Endodermal cell (in vitro differentiated cells): ENCODE measurements around the gene SMPD3. TPM values are rescaled to one million over a fixed set of nuclear protein-coding genes. Genes with fewer than 3 reads are reported as not detected.

ENCODE experiments used
- DNase-seq: peaks from one replicate; pipeline ENCODE4 v3.0.0-alpha.2; 2017
- H3K27ac ChIP-seq: 2 replicates; pipeline ENCODE4 v1.5.1; 2013; ENCODE audit warnings: mild to moderate bottlenecking, low read depth, low read length, moderate library complexity
- H3K27me3 ChIP-seq: 2 replicates; pipeline ENCODE4 v1.6.1; 2013; ENCODE audit warnings: mild to moderate bottlenecking, low read length, moderate library complexity; ENCODE audit not compliant: insufficient read depth, control insufficient read depth, poor library complexity, severe bottlenecking
- H3K36me3 ChIP-seq: 2 replicates; pipeline ENCODE4 v1.7.0; 2013; ENCODE audit warnings: mild to moderate bottlenecking, low read length, moderate library complexity; ENCODE audit not compliant: control insufficient read depth, insufficient read depth
- H3K4me1 ChIP-seq: one replicate; pipeline ENCODE4 v1.7.0; 2013; ENCODE audit warnings: low read length; ENCODE audit not compliant: control insufficient read depth, insufficient read depth
- H3K4me3 ChIP-seq: 2 replicates; pipeline ENCODE4 v1.5.1; 2013; ENCODE audit warnings: mild to moderate bottlenecking, low read length, moderate library complexity
- H3K9ac ChIP-seq: 2 replicates; pipeline ENCODE4 v1.6.1; 2013; ENCODE audit warnings: mild to moderate bottlenecking, low read length, moderate library complexity; ENCODE audit not compliant: poor library complexity, severe bottlenecking; ENCODE audit errors: extremely low read depth
- H3K9me3 ChIP-seq: 2 replicates; pipeline ENCODE4 v1.6.1; 2013; ENCODE audit warnings: mild to moderate bottlenecking, low read length, moderate library complexity; ENCODE audit not compliant: control insufficient read depth
- H3K27ac Mint-ChIP-seq: 2 replicates; pipeline ENCODE4 v1.8.0; 2020; ENCODE audit warnings: mixed read lengths
- H3K27me3 Mint-ChIP-seq: 2 replicates; pipeline ENCODE4 v1.8.0; 2021; ENCODE audit warnings: mild to moderate bottlenecking, mixed read lengths; ENCODE audit not compliant: insufficient read depth
- H3K36me3 Mint-ChIP-seq: 2 replicates; pipeline ENCODE4 v1.8.0; 2020; ENCODE audit warnings: low read depth, mixed read lengths
- H3K4me1 Mint-ChIP-seq: 2 replicates; pipeline ENCODE4 v1.8.0; 2020; ENCODE audit warnings: mixed read lengths
- H3K4me3 Mint-ChIP-seq: 2 replicates; pipeline ENCODE4 v1.8.0; 2020; ENCODE audit warnings: mild to moderate bottlenecking, moderate library complexity, mixed read lengths
- H3K9me3 Mint-ChIP-seq: 2 replicates; pipeline ENCODE4 v1.8.0; 2020; ENCODE audit warnings: mild to moderate bottlenecking, mixed read lengths
- CTCF ChIP-seq: fragments of 200-600 bp; sonication (generic); conservative IDR thresholded peaks from 2 replicates; pipeline ENCODE4 v1.5.0; 2021; ENCODE audit warnings: antibody characterized with exemption, mild to moderate bottlenecking
- WGBS, 2 experiments: methylation state at CpG; one replicate each; pipeline versions ENCODE4 v1.1.5 to v1.1.7; 2013; ENCODE audit warnings: missing lambda C conversion rate in 2 of 2, mixed read lengths in 1 of 2; ENCODE audit not compliant: insufficient coverage in 1 of 2, insufficient read length in 1 of 2; 5-methylcytosine and 5-hydroxymethylcytosine counted together
- total RNA-seq, 2 donors: library from RNA; stranded (reverse); fragmentation: NEBNext Ultra II Directional in 1 of 2; extraction: Animal tissue kit (Norgen Biotek cat#: 25700) in 1 of 2; gene quantifications; 2 replicates in 1 of 2; 3 replicates in 1 of 2; pipeline ENCODE4 v1.2.1, GENCODE V29; 2021

SMPD3 gene
- total RNA-seq, 2 donors from 2014 or later = 0.07 TPM; not detected in 1

GRCh38 chr16:68355447-68356248, 92.7 kb downstream of the SMPD3 start:
- H3K36me3 Mint-ChIP-seq = peaks cover 37% of the 10 kb centered on the region
- H3K4me1 ChIP-seq = peaks cover 4% of the 10 kb centered on the region
- no peaks in the 10 kb centered on the region for H3K9me3 ChIP-seq
- DNase-seq = peak; percentile 79
- no peaks in the 10 kb centered on the region for H3K27me3 Mint-ChIP-seq
- no peaks in the 10 kb centered on the region for H3K9me3 Mint-ChIP-seq
- WGBS, 2 experiments = 93 to 94% methylated on average over 19 to 28 of the region's 28 CpGs
- H3K4me1 Mint-ChIP-seq = no peaks in the 10 kb centered on the region
- H3K27ac ChIP-seq = no peak overlapping the region
- no peaks in the 10 kb centered on the region for H3K27me3 ChIP-seq
- no peak overlapping the region for H3K4me3 ChIP-seq
- no peak overlapping the region for H3K4me3 Mint-ChIP-seq
- no peak overlapping the region for H3K27ac Mint-ChIP-seq
- peaks cover 39% of the 10 kb centered on the region for H3K36me3 ChIP-seq
- no peak overlapping the region for H3K9ac ChIP-seq
- TF ChIP-seq CTCF = peak; percentile 68

GRCh38 chr16:68354816-68355215, 93.5 kb downstream of the SMPD3 start:
- Mint-ChIP-seq H3K36me3 (peaks cover 44% of the 10 kb centered on the region), H3K9me3 (no peaks in the 10 kb centered on the region), H3K4me3 (no peak overlapping the region), H3K27me3 (no peaks in the 10 kb centered on the region), H3K4me1 (no peaks in the 10 kb centered on the region), H3K27ac (no peak overlapping the region)
- no peak for TF ChIP-seq CTCF
- no peak overlapping the region for H3K4me3 ChIP-seq
- 94 to 100% methylated on average over 5 to 9 of the region's 9 CpGs for WGBS, 2 experiments
- no peaks in the 10 kb centered on the region for H3K27me3 ChIP-seq
- H3K9me3 ChIP-seq = no peaks in the 10 kb centered on the region
- H3K36me3 ChIP-seq = peaks cover 47% of the 10 kb centered on the region
- H3K4me1 ChIP-seq = peaks cover 4% of the 10 kb centered on the region
- no peak overlapping the region for H3K9ac ChIP-seq
- no peak overlapping the region for H3K27ac ChIP-seq
- DNase-seq = no peak

- TF ChIP-seq CTCF = no peak
- Mint-ChIP-seq H3K27ac (no peak overlapping the region), H3K36me3 (peaks cover 55% of the 10 kb centered on the region), H3K4me3 (no peak overlapping the region), H3K9me3 (no peaks in the 10 kb centered on the region), H3K4me1 (no peaks in the 10 kb centered on the region), H3K27me3 (no peaks in the 10 kb centered on the region)
- Histone ChIP-seq H3K9ac (no peak overlapping the region), H3K27me3 (no peaks in the 10 kb centered on the region), H3K27ac (no peak overlapping the region), H3K9me3 (no peaks in the 10 kb centered on the region), H3K36me3 (peaks cover 56% of the 10 kb centered on the region), H3K4me3 (no peak overlapping the region), H3K4me1 (peaks cover 4% of the 10 kb centered on the region)
- WGBS, 2 experiments = 88 to 90% methylated on average over 3 to 13 of the region's 13 CpGs
- DNase-seq = no peak
Observed at GRCh38 chr16:68353366-68353765, 94.9 kb downstream of the SMPD3 start.
